Measurements from ENCODE around the gene EXOC6B. TPM values are rescaled to one million over a fixed set of nuclear protein-coding genes. Genes with fewer than 3 reads are reported as not detected.

EXOC6B gene
- polyA plus RNA-seq, 2 of the 4 experiments (the other 2 are of a cell fraction), result 15.5 to 24.7 TPM

DNA sequence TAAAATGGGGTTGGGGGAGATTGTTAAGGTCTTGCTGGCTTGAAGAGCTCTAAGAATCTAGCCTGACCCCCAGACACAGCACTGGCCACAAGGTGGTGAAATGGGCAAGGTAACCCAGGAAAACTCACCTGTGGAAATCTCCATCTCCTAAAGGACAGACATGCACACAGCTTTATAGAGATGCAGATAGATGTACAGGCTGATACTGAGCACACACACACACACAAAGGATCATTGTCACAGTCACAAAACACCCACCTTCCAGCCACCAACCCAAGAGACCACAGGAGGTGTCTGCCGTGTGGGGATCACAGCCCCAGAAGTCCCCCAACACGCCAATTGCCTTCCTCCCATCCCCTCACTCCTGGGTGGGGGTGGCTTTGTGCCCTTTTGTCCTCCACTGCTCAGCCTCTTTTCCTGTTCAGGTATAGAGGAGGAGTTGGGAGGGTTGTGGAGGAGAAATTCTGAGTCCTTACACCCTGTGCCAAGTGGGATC lies 674.9 kb downstream of the EXOC6B start (continued):
- TF ChIP-seq, protein P1, sequence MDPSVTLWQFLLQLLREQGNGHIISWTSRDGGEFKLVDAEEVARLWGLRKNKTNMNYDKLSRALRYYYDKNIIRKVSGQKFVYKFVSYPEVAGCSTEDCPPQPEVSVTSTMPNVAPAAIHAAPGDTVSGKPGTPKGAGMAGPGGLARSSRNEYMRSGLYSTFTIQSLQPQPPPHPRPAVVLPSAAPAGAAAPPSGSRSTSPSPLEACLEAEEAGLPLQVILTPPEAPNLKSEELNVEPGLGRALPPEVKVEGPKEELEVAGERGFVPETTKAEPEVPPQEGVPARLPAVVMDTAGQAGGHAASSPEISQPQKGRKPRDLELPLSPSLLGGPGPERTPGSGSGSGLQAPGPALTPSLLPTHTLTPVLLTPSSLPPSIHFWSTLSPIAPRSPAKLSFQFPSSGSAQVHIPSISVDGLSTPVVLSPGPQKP (IDR thresholded peaks at IDR 0.05; ENCODE audit: low read depth, low read length), result no peak
- TF ChIP-seq, protein P2, sequence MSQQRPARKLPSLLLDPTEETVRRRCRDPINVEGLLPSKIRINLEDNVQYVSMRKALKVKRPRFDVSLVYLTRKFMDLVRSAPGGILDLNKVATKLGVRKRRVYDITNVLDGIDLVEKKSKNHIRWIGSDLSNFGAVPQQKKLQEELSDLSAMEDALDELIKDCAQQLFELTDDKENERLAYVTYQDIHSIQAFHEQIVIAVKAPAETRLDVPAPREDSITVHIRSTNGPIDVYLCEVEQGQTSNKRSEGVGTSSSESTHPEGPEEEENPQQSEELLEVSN (IDR thresholded peaks at IDR 0.05; ENCODE audit: borderline replicate concordance, low read depth), result no peak
- TF ChIP-seq CBX8 (IDR thresholded peaks at IDR 0.05), result no peak
- TF ChIP-seq FOSL2 (IDR thresholded peaks at IDR 0.05), result no peak
- TF ChIP-seq FOSL2 (CRISPR knock-in tag; IDR thresholded peaks at IDR 0.05), result no peak
- no peak for TF ChIP-seq EHMT2 (IDR thresholded peaks at IDR 0.05; ENCODE audit: low read depth)

DNA sequence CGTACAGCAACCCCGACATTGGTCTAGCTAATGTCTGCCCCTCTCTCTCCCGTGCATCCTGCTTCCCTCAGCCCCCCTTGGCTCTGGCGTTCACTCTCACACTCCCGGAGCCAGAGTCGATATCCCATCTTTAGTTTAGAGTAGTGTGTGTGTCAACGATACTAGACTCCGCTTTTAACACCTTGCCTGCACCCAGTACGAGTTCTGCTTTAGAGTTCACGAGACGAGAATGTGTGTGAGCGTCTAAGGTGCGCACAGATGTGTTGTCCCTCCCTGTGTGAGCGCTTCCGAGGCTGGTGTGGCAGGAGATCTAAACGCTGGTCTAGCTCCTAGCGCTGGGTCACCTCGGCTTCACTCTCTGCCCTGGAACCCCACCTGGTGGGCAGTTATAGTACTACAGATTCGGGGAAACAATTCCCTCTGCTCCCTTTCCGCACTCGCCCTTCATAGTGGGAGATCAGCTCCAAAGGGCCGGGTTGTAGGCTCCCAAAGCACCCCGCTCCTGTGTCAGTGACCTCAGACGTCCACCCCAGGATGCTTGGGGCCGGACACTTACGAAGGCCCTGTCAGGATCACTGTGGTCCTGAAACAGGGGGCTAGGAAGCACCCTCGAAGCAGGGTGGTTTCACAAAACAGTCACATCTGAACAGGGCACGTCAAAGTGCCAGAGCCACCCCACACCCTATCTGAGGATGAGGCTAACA lies 675.5 kb downstream of the EXOC6B start:
- Histone ChIP-seq H3K4me3 (peak overlapping the region; percentile 61), H3K4me1 (peaks cover 36% of the 10 kb centered on the region), H3K4me2 (peak overlapping the region; percentile 98), H3K27ac (peak overlapping the region; percentile 29 to 59; a peak in 4 of 6 replicates), H3K9me3 (no peaks in the 10 kb centered on the region)
- DNase-seq (ENCODE audit: low read depth in 1 of 2, low spot score in 1 of 2) (peak; percentile 83 to 92), ATAC-seq (peak; percentile 66 to 83), FAIRE-seq (peak; percentile 93)
- ChIA-PET POLR2A (no interaction called here), CTCF (interaction anchor here (0.6 to 12.0 kb wide), 146 partner anchors 9 to 1556 kb away, joined by 3 to 185 read pairs (median 4); partner anchors contain the start of gene SPR)
- 7% methylated on average over 28 of the region's 28 CpGs for WGBS (ENCODE audit: missing lambda C conversion rate)
- TF ChIP-seq, protein P3, sequence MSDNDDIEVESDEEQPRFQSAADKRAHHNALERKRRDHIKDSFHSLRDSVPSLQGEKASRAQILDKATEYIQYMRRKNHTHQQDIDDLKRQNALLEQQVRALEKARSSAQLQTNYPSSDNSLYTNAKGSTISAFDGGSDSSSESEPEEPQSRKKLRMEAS (IDR thresholded peaks at IDR 0.05), result 0 out of 2 replicates have a peak, but pooled peaks have one; percentile 13
- TF ChIP-seq, protein P4, sequence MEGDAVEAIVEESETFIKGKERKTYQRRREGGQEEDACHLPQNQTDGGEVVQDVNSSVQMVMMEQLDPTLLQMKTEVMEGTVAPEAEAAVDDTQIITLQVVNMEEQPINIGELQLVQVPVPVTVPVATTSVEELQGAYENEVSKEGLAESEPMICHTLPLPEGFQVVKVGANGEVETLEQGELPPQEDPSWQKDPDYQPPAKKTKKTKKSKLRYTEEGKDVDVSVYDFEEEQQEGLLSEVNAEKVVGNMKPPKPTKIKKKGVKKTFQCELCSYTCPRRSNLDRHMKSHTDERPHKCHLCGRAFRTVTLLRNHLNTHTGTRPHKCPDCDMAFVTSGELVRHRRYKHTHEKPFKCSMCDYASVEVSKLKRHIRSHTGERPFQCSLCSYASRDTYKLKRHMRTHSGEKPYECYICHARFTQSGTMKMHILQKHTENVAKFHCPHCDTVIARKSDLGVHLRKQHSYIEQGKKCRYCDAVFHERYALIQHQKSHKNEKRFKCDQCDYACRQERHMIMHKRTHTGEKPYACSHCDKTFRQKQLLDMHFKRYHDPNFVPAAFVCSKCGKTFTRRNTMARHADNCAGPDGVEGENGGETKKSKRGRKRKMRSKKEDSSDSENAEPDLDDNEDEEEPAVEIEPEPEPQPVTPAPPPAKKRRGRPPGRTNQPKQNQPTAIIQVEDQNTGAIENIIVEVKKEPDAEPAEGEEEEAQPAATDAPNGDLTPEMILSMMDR (IDR thresholded peaks at IDR 0.05), result peak; percentile 89
- TF ChIP-seq RAD21 (conservative IDR thresholded peaks at IDR 0.05 in 1 of 2, IDR thresholded peaks at IDR 0.05 in 1 of 2) (peak; percentile 95 to 97), MYC (IDR thresholded peaks at IDR 0.05; ENCODE audit: borderline replicate concordance, low read length) (0 out of 2 replicates have a peak, but pooled peaks have one; percentile 22), SMC3 (IDR thresholded peaks at IDR 0.05) (peak; percentile 94), RNF2 (IDR thresholded peaks at IDR 0.05; ENCODE audit: borderline replicate concordance, low read depth) (no peak)
- TF ChIP-seq, protein P5, sequence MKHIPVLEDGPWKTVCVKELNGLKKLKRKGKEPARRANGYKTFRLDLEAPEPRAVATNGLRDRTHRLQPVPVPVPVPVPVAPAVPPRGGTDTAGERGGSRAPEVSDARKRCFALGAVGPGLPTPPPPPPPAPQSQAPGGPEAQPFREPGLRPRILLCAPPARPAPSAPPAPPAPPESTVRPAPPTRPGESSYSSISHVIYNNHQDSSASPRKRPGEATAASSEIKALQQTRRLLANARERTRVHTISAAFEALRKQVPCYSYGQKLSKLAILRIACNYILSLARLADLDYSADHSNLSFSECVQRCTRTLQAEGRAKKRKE (CRISPR knock-in tag; IDR thresholded peaks at IDR 0.05; ENCODE audit: low read depth), result no peak

DNA sequence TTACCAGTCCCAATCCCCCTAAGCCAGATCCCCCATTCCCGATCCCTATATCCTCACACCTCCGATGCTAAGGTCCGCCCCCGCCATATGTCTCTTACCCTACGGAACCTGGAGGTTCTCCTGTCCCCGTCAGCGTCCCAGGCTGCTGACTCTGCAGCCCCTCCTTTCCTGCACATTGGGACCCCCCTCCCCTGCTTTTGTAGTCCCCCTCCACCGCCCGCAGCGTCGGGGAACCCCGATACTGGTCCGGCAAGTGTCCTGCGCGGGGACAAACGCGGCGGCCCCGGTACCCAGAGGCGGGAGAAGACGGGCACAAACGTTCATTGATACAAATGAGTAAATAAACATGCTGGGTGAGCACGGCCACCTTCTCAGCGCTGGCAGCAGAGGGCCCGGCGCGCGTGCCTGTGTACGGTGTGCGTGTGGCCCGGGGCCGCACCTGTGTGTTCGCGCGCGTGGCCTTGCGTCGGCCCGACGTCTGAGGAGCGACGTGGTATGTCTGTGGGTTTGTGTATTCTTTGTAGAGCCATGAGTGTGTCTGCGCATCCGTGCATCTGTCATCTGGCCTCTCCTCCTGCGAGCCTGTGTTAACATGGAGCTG lies 676.2 kb downstream of the EXOC6B start:
- Histone ChIP-seq H3K27ac (peak overlapping the region in 1 of 2 experiments; percentile 59; a peak in 3 of 6 replicates), H3K9me3 (no peaks in the 10 kb centered on the region), H3K4me1 (peaks cover 36% of the 10 kb centered on the region), H3K4me2 (peak overlapping the region; percentile 98), H3K4me3 (peak overlapping the region; percentile 61)
- WGBS (ENCODE audit: missing lambda C conversion rate), result 3% methylated on average over 43 of the region's 45 CpGs
- DNase-seq (ENCODE audit: low read depth in 1 of 2, low spot score in 1 of 2) (no peak), ATAC-seq (peak; percentile 13 to 16; a peak in 5 of 6 replicates), FAIRE-seq (no peak)
- ChIA-PET POLR2A (no interaction called here), CTCF (interaction anchor here (0.6 to 12.0 kb wide), 137 partner anchors 8 to 947 kb away, joined by 3 to 185 read pairs (median 4); partner anchors contain the start of gene SPR)
- TF ChIP-seq, protein P2 (IDR thresholded peaks at IDR 0.05; ENCODE audit: borderline replicate concordance, low read depth), result peak; percentile 56; the same call in 1 of the 2 replicates
- TF ChIP-seq TFCP2L1 (CRISPR knock-in tag; IDR thresholded peaks at IDR 0.05), result no peak
- TF ChIP-seq, protein P3 (IDR thresholded peaks at IDR 0.05), result peak; percentile 59
